Activated effector memory CD4-positive, alpha-beta T cell treated with Interleukin-2 at 50 U/mL for 16 hours (primary cell): Measurements from ENCODE around the gene CHRND.

ENCODE experiments used
- DNase-seq: peaks from one replicate; pipeline ENCODE4 v3.0.0-alpha.2; 2020

Gene CHRND

GRCh38 chr2:232504438-232504837 is 21.5 kb upstream of the CHRND start:
- no peak for DNase-seq

GRCh38 chr2:232505856-232506255 is 20.1 kb upstream of the CHRND start:
- no peak for DNase-seq

GRCh38 chr2:232506709-232507108 is 19.3 kb upstream of the CHRND start:
- no peak for DNase-seq

- DNase-seq = no peak
Observed at GRCh38 chr2:232508251-232508650, 17.7 kb upstream of the CHRND start.

- no peak for DNase-seq
Observed at GRCh38 chr2:232511336-232511890, 14.5 kb upstream of the CHRND start.

GRCh38 chr2:232512602-232513001 is 13.4 kb upstream of the CHRND start:
- DNase-seq = no peak

- no peak for DNase-seq
Observed at GRCh38 chr2:232513353-232513752, 12.6 kb upstream of the CHRND start.

- no peak for DNase-seq
Observed at GRCh38 chr2:232515639-232516038, 10.3 kb upstream of the CHRND start.

- DNase-seq = no peak
Observed at GRCh38 chr2:232516551-232516950, 9.4 kb upstream of the CHRND start.

GRCh38 chr2:232518844-232519243 is 7.1 kb upstream of the CHRND start:
- no peak for DNase-seq

GRCh38 chr2:232519581-232520438 is 6.2 kb upstream of the CHRND start, which contains the start of gene PRSS56:
Gene PRSS56 (plus strand): TSS chr2:232520388. CDS start chr2:232520599, 211 bp downstream.
- no peak for DNase-seq

GRCh38 chr2:232520489-232520888 is 5.5 kb upstream of the CHRND start:
- no peak for DNase-seq

GRCh38 chr2:232521098-232521497 is 4.9 kb upstream of the CHRND start:
- DNase-seq = no peak

GRCh38 chr2:232521959-232522622 is 3.9 kb upstream of the CHRND start:
- DNase-seq = peak; percentile 47

- no peak for DNase-seq
Observed at GRCh38 chr2:232522623-232523401, 3.1 kb upstream of the CHRND start.

GRCh38 chr2:232523402-232523681 is 2.6 kb upstream of the CHRND start:
- no peak for DNase-seq

- DNase-seq = no peak
Observed at GRCh38 chr2:232523682-232524597, 2.0 kb upstream of the CHRND start.

- DNase-seq = no peak
Observed at GRCh38 chr2:232524771-232525170, 1.2 kb upstream of the CHRND start.

GRCh38 chr2:232525199-232525598 is 761 bp upstream of the CHRND start:
- DNase-seq = no peak

GRCh38 chr2:232526372-232526941 is 497 bp downstream of the CHRND start:
- no peak for DNase-seq

- no peak for DNase-seq
Observed at GRCh38 chr2:232527905-232528470, 2.0 kb downstream of the CHRND start.
